OCI-LY1 (cell line): ENCODE data around the gene BRD1.
"Not testable (repeated sequence)": the region's sequence is repeated elsewhere in the genome, so short reads cannot be mapped to it uniquely, and the experiment has no call there.

Experiments used
- H2AFZ ChIP-seq: fragments of 200-600 bp; sonication (generic), shearing (Covaris generic); 2 replicates; pipeline ENCODE4 v1.6.0; 2014; ENCODE audit warnings: antibody characterized with exemption, mild to moderate bottlenecking, low read length
- H3F3A ChIP-seq: fragments of 200-600 bp; sonication (generic), shearing (Covaris generic); 2 replicates; pipeline ENCODE4 v1.6.0; 2014; ENCODE audit warnings: mild to moderate bottlenecking, antibody characterized with exemption, low read length, moderate library complexity; ENCODE audit not compliant: insufficient read depth
- H3K27ac ChIP-seq: fragments of 200-600 bp; sonication (generic); 2 replicates; pipeline ENCODE4 v1.5.1; 2014; ENCODE audit warnings: low read length, mixed run types, mild to moderate bottlenecking, low read depth; ENCODE audit not compliant: poor library complexity, severe bottlenecking
- H3K27me3 ChIP-seq: fragments of 200-600 bp; sonication (generic); 2 replicates; pipeline ENCODE4 v1.6.0; 2014; ENCODE audit warnings: antibody characterized with exemption, mild to moderate bottlenecking, low read length, moderate library complexity; ENCODE audit not compliant: insufficient read depth
- H3K36me3 ChIP-seq: fragments of 200-600 bp; sonication (generic); 2 replicates; pipeline ENCODE4 v1.6.1; 2014; ENCODE audit warnings: mild to moderate bottlenecking, antibody characterized with exemption, low read length, moderate library complexity, mixed read lengths; ENCODE audit not compliant: insufficient read depth
- H3K4me1 ChIP-seq: fragments of 200-600 bp; sonication (generic); 2 replicates; pipeline ENCODE4 v1.5.1; 2014; ENCODE audit warnings: mild to moderate bottlenecking, low read length, moderate library complexity; ENCODE audit not compliant: insufficient read depth, severe bottlenecking
- H3K4me2 ChIP-seq: fragments of 200-600 bp; sonication (generic), shearing (Covaris generic); 2 replicates; pipeline ENCODE4 v1.6.1; 2014; ENCODE audit warnings: low read length
- H3K4me3 ChIP-seq: fragments of 200-600 bp; sonication (generic); 2 replicates; pipeline ENCODE4 v1.5.1; 2014; ENCODE audit warnings: low read length, low read depth, mild to moderate bottlenecking, mixed read lengths; ENCODE audit not compliant: poor library complexity, severe bottlenecking
- H3K79me2 ChIP-seq: fragments of 200-600 bp; shearing (Covaris generic); 2 replicates; pipeline ENCODE4 v1.6.1; 2016; ENCODE audit warnings: mixed run types, low read length, mixed read lengths; ENCODE audit not compliant: insufficient read depth
- H3K9ac ChIP-seq: fragments of 200-600 bp; sonication (generic), shearing (Covaris generic); 2 replicates; pipeline ENCODE4 v1.6.1; 2014; ENCODE audit warnings: mild to moderate bottlenecking, low read length, mixed read lengths
- H3K9me2 ChIP-seq: fragments of 200-600 bp; sonication (generic), shearing (Covaris generic); 2 replicates; pipeline ENCODE4 v1.6.1; 2014; ENCODE audit warnings: low read depth, mild to moderate bottlenecking, low read length, mixed read lengths
- H3K9me3 ChIP-seq: fragments of 200-600 bp; shearing (Covaris generic); 2 replicates; pipeline ENCODE4 v1.6.1; 2014; ENCODE audit warnings: low read length, mixed read lengths
- H4K20me1 ChIP-seq: fragments of 200-600 bp; sonication (generic), shearing (Covaris generic); 2 replicates; pipeline ENCODE4 v1.6.0; 2016; ENCODE audit warnings: mild to moderate bottlenecking, low read length; ENCODE audit not compliant: insufficient read depth
- EZH2 ChIP-seq: fragments of 200-600 bp; sonication (generic), shearing (Covaris generic); IDR thresholded peaks from 2 replicates; pipeline ENCODE4 v1.8.0; 2017; ENCODE audit warnings: borderline replicate concordance, mixed run types, mild to moderate bottlenecking, antibody characterized with exemption, low read length, moderate library complexity, mixed read lengths
- TF ChIP-seq, protein P1 (sequence below): fragments of 200-600 bp; sonication (generic), shearing (Covaris generic); IDR thresholded peaks from 2 replicates; pipeline ENCODE4 v1.5.1; 2017; ENCODE audit warnings: mild to moderate bottlenecking, antibody characterized with exemption, low read length, moderate library complexity, mixed read lengths

BRD1 gene

DNA sequence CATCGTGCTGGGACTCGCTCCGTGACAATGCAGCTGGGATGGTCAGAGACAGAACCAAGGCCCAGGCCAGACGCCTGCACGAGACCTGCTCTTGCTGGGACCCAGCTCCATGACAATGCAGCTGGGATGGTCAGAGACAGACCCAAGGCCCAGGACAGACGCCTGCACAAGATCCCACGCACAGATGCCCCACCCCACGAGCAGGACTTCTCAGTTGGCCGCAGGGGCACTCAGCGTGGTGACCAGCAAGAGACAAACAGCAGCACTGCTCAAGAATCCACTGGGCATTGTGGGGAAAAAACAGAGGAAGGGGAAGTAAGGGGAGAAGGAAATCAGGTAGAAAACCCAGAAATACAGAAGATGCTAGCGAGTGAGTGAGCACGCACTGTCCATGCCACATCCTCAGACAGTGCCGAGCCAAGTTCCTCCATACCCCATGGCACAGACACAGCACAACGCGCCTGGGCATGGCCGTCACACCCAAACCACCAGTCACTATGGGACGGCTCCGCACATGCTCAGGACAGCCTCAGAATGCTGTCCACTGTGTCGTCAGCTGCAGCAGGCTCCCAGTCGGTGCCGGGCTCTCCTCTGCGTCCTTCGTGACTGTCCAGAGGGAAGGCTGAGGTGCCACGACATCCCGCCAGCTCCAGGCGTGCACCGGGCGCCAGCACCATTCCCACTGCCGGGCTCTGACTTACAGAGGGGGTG lies 44.5 kb downstream of the BRD1 start:
- Histone ChIP-seq H2AFZ (no peak overlapping the region), H3K27ac (no peak overlapping the region), H3F3A (no peaks in the 10 kb centered on the region), H3K4me2 (no peak overlapping the region), H3K27me3 (no peaks in the 10 kb centered on the region), H4K20me1 (no peaks in the 10 kb centered on the region), H3K4me3 (no peak overlapping the region), H3K79me2 (no peaks in the 10 kb centered on the region; the same call in 1 of the 2 replicates), H3K9ac (no peak overlapping the region), H3K9me2 (no peaks in the 10 kb centered on the region), H3K36me3 (peaks cover 60% of the 10 kb centered on the region), H3K9me3 (no peaks in the 10 kb centered on the region), H3K4me1 (no peaks in the 10 kb centered on the region)
- no peak for TF ChIP-seq EZH2
- TF ChIP-seq, protein P1, sequence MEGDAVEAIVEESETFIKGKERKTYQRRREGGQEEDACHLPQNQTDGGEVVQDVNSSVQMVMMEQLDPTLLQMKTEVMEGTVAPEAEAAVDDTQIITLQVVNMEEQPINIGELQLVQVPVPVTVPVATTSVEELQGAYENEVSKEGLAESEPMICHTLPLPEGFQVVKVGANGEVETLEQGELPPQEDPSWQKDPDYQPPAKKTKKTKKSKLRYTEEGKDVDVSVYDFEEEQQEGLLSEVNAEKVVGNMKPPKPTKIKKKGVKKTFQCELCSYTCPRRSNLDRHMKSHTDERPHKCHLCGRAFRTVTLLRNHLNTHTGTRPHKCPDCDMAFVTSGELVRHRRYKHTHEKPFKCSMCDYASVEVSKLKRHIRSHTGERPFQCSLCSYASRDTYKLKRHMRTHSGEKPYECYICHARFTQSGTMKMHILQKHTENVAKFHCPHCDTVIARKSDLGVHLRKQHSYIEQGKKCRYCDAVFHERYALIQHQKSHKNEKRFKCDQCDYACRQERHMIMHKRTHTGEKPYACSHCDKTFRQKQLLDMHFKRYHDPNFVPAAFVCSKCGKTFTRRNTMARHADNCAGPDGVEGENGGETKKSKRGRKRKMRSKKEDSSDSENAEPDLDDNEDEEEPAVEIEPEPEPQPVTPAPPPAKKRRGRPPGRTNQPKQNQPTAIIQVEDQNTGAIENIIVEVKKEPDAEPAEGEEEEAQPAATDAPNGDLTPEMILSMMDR = no peak

GRCh38 chr22:49781886-49782285 lies 45.8 kb downstream of the BRD1 start:
- H3K9ac ChIP-seq, H3K9me2 ChIP-seq, H4K20me1 ChIP-seq, H3K4me2 ChIP-seq, H3K4me1 ChIP-seq, H3K9me3 ChIP-seq, H3K27me3 ChIP-seq, H3K79me2 ChIP-seq, H2AFZ ChIP-seq, H3K4me3 ChIP-seq, H3F3A ChIP-seq, H3K27ac ChIP-seq: not testable (repeated sequence)
- peaks cover 60% of the 10 kb centered on the region for H3K36me3 ChIP-seq

- no peaks in the 10 kb centered on the region for H3K9me3 ChIP-seq
- H3K9ac ChIP-seq = no peak overlapping the region
- H2AFZ ChIP-seq = no peak overlapping the region
- H4K20me1 ChIP-seq = no peaks in the 10 kb centered on the region
- no peaks in the 10 kb centered on the region; the same call in 1 of the 2 replicates for H3K79me2 ChIP-seq
- H3F3A ChIP-seq = no peaks in the 10 kb centered on the region
- H3K4me1 ChIP-seq = no peaks in the 10 kb centered on the region
- H3K4me2 ChIP-seq = no peak overlapping the region
- no peak overlapping the region for H3K4me3 ChIP-seq
- H3K36me3 ChIP-seq = peaks cover 60% of the 10 kb centered on the region
- H3K27me3 ChIP-seq = no peaks in the 10 kb centered on the region
- H3K9me2 ChIP-seq = no peaks in the 10 kb centered on the region
- H3K27ac ChIP-seq = no peak overlapping the region
- TF ChIP-seq, protein P1 = no peak
- no peak for TF ChIP-seq EZH2
Observed at GRCh38 chr22:49781289-49781782, 46.3 kb downstream of the BRD1 start.
